ENCODE results near the gene PDE4D.

Gene PDE4D

DNA sequence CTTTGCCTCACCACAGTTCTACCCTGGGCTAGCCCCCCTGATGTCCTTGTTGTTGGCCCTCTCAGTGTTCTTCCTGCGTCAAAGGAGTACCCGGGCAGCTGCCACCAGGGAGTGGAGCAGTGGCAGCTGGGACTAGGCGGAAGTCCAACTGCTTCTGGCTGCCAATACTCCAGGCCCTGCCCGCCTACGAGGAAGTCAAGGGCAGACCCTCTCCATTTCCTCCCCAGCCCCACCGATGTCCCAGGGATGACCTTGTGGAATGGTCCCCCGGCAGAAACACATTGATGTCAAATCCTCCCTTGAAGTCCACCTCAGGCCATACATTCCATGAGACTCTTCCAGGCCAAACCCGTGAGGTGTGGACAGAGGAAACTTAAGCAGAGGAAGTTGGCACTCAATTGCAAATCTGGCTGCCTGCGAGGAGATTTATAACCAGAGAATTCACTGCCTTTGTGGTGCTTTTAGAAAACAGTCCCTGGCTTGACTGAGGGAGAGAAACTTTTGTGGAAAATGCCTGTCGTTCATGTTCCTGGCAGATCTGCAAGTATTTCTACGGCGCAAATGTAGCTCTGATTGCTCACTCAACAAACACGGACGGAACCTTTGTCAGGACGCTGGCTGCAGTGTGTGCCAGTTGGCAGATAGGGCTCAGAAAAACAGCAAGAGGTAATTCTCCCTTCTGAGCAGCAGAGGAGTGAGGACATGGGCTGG is 970.9 kb downstream of the PDE4D start:
- in situ Hi-C loops (cut with HindIII; ENCODE audit: low sequenced_read_pairs): no loop called here
- no peak overlapping the region for H3K4me3 ChIP-seq (ENCODE audit: low read depth, low read length)
- DNase-seq (ENCODE audit: low read depth, low spot score): peak; percentile 77
- TF ChIP-seq, protein P1, sequence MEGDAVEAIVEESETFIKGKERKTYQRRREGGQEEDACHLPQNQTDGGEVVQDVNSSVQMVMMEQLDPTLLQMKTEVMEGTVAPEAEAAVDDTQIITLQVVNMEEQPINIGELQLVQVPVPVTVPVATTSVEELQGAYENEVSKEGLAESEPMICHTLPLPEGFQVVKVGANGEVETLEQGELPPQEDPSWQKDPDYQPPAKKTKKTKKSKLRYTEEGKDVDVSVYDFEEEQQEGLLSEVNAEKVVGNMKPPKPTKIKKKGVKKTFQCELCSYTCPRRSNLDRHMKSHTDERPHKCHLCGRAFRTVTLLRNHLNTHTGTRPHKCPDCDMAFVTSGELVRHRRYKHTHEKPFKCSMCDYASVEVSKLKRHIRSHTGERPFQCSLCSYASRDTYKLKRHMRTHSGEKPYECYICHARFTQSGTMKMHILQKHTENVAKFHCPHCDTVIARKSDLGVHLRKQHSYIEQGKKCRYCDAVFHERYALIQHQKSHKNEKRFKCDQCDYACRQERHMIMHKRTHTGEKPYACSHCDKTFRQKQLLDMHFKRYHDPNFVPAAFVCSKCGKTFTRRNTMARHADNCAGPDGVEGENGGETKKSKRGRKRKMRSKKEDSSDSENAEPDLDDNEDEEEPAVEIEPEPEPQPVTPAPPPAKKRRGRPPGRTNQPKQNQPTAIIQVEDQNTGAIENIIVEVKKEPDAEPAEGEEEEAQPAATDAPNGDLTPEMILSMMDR (IDR thresholded peaks at IDR 0.05; ENCODE audit: low read depth, low read length): no peak

DNA sequence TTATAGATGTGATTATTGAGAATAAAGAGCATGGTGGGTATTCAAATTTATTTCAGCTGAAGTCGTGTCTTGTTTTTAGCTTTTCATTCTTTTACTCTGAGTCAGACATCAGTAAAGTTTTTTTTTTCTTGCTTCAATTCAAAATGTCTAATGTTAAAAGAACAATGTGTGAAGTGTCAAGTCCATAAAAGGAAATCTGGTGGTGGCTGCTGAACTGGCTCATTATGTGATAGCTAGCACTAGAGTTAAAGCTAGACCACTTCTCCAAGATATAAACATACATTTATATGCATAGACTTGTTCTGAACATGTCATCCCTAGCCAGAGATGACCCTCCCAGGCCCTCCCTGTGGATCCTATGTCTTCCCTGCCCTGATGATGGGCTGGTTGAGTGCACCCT is 972.4 kb downstream of the PDE4D start:
- TF ChIP-seq, protein P1 (IDR thresholded peaks at IDR 0.05; ENCODE audit: low read depth, low read length): no peak
- DNase-seq (ENCODE audit: low read depth, low spot score): peak; percentile 27
- in situ Hi-C loops (cut with HindIII; ENCODE audit: low sequenced_read_pairs): no loop called here
- H3K4me3 ChIP-seq (ENCODE audit: low read depth, low read length): no peak overlapping the region

DNA sequence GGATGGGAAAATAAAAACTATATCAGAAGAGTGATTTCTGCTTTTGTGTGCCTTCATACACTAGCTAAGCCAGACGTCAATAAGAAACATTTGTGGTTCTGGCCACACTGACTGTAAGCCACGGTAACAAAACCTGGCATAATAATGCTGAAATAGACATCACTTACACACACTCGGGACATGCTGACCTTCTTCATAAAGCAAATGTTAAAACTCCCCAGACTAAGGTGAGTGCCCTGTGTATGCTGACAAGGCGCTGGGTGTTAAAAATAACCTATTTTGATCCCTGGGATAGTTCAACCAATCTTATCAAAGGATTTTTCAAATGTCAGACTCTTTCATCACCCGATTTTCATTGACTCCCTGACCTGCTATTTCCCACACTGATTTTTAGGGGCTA is 973.7 kb downstream of the PDE4D start:
- no peak overlapping the region for H3K4me3 ChIP-seq (ENCODE audit: low read depth, low read length)
- in situ Hi-C loops (cut with HindIII; ENCODE audit: low sequenced_read_pairs): no loop called here
- DNase-seq (ENCODE audit: low read depth, low spot score): no peak
- TF ChIP-seq, protein P1 (IDR thresholded peaks at IDR 0.05; ENCODE audit: low read depth, low read length): no peak

Measured in astrocyte of the spinal cord (primary cell).